GM12801 (cell line): Measurements from ENCODE around the gene TMCO6.

Source experiments
- CTCF ChIP-seq: IDR thresholded peaks from one replicate; pipeline ENCODE4 v1.5.1; 2011; ENCODE audit warnings: control low read depth; ENCODE audit not compliant: insufficient read length; ENCODE audit errors: extremely low read depth

Gene TMCO6

GRCh38 chr5:140633021-140633471 is 6.2 kb upstream of the TMCO6 start, which contains the start of gene CD14:
TSS of gene CD14 (minus strand) at chr5:140633175. CDS start at chr5:140633071, 104 bp downstream.
- TF ChIP-seq CTCF = no peak

- TF ChIP-seq CTCF = no peak
Measured at GRCh38 chr5:140633501-140633900, 5.8 kb upstream of the TMCO6 start.

GRCh38 chr5:140634103-140634502 is 5.1 kb upstream of the TMCO6 start:
- TF ChIP-seq CTCF = no peak

- no peak for TF ChIP-seq CTCF
Measured at GRCh38 chr5:140635291-140636257, 3.7 kb upstream of the TMCO6 start.

GRCh38 chr5:140637371-140638100 is 1.7 kb upstream of the TMCO6 start:
- TF ChIP-seq CTCF = no peak

GRCh38 chr5:140641716-140642115 is 2.5 kb downstream of the TMCO6 start:
- no peak for TF ChIP-seq CTCF

GRCh38 chr5:140642718-140643117 is 3.5 kb downstream of the TMCO6 start:
- no peak for TF ChIP-seq CTCF
